Measurements from ENCODE around the gene GBF1. TPM values are rescaled to one million over a fixed set of nuclear protein-coding genes. Genes with fewer than 3 reads are reported as not detected.

The GBF1 gene
- total and polyA plus RNA-seq, 4 donors = 6.0 to 27.2 (median 15.2) TPM

GRCh38 chr10:102335184-102335583, 89.9 kb downstream of the GBF1 start:
- DNase-seq (ENCODE audit: low spot score) = no peak
- no peak overlapping the region for H3K27ac ChIP-seq (ENCODE audit: low read depth in 1 of 2, low read length in 2 of 2)
- no peaks in the 10 kb centered on the region for H3K9me3 ChIP-seq (ENCODE audit: control insufficient read depth in 4 of 4, low read length in 3 of 4)
- WGBS = 92% methylated on average over 3 of the region's 3 CpGs
- no peaks in the 10 kb centered on the region for H3K4me1 ChIP-seq (ENCODE audit: control insufficient read depth in 4 of 4, insufficient read depth in 4 of 4, low read length in 3 of 4)
- H3K9ac ChIP-seq (ENCODE audit: low read depth in 1 of 2, low read length in 2 of 2) = no peak overlapping the region
- H3K36me3 ChIP-seq (ENCODE audit: control insufficient read depth in 4 of 4, insufficient read depth in 3 of 4, low read depth in 1 of 4, low read length in 3 of 4) = peaks cover 0 to 6% (median 2%) of the 10 kb centered on the region in 4 donors
- TF ChIP-seq RAD21 (IDR thresholded peaks at IDR 0.05) = no peak
- TF ChIP-seq SP1 (IDR thresholded peaks at IDR 0.05) = no peak
- TF ChIP-seq FOXA1 (IDR thresholded peaks at IDR 0.05) = no peak
- no peak for TF ChIP-seq ZBTB33 (IDR thresholded peaks at IDR 0.05)
- TF ChIP-seq YY1 (IDR thresholded peaks at IDR 0.05) = no peak
- TF ChIP-seq JUND (IDR thresholded peaks at IDR 0.05) = no peak
- no peak for TF ChIP-seq RXRA (IDR thresholded peaks at IDR 0.05)
- no peak for TF ChIP-seq HNF4G (IDR thresholded peaks at IDR 0.05)
- no peaks in the 10 kb centered on the region for H3K27me3 ChIP-seq (ENCODE audit: control insufficient read depth in 4 of 4, insufficient read depth in 4 of 4, low read length in 3 of 4)
- H3K4me3 ChIP-seq (ENCODE audit: low read depth in 1 of 3, low read length in 3 of 3) = no peak overlapping the region

GRCh38 chr10:102341038-102341688, 95.8 kb downstream of the GBF1 start:
- Histone ChIP-seq H3K36me3 (ENCODE audit: control insufficient read depth in 4 of 4, insufficient read depth in 3 of 4, low read depth in 1 of 4, low read length in 3 of 4) (peaks cover 4 to 5% (median 5%) of the 10 kb centered on the region in 4 donors), H3K27ac (ENCODE audit: low read depth in 1 of 2, low read length in 2 of 2) (no peak overlapping the region), H3K4me1 (ENCODE audit: control insufficient read depth in 4 of 4, insufficient read depth in 4 of 4, low read length in 3 of 4) (peaks cover 0 to 2% (median 0%) of the 10 kb centered on the region in 4 donors), H3K27me3 (ENCODE audit: control insufficient read depth in 4 of 4, insufficient read depth in 4 of 4, low read length in 3 of 4) (no peaks in the 10 kb centered on the region), H3K4me3 (ENCODE audit: low read depth in 1 of 3, low read length in 3 of 3) (no peak overlapping the region), H3K9ac (ENCODE audit: low read depth in 1 of 2, low read length in 2 of 2) (no peak overlapping the region), H3K9me3 (ENCODE audit: control insufficient read depth in 4 of 4, low read length in 3 of 4) (no peaks in the 10 kb centered on the region)
- no peak for DNase-seq (ENCODE audit: low spot score)
- no peak for TF ChIP-seq MAX (IDR thresholded peaks at IDR 0.05)
- no peak for TF ChIP-seq RAD21 (IDR thresholded peaks at IDR 0.05)
- TF ChIP-seq SP1 (IDR thresholded peaks at IDR 0.05) = no peak
- no peak for TF ChIP-seq HNF4G (IDR thresholded peaks at IDR 0.05)
- TF ChIP-seq CTCF (IDR thresholded peaks at IDR 0.05; ENCODE audit: low read depth, low read length, missing input control) = no peak
- no peak for TF ChIP-seq ZBTB33 (IDR thresholded peaks at IDR 0.05)
- TF ChIP-seq EGR1 (IDR thresholded peaks at IDR 0.05; ENCODE audit: low read depth in 2 of 2) = no peak
- TF ChIP-seq HNF4A (conservative IDR thresholded peaks at IDR 0.05) = no peak
- TF ChIP-seq FOXA2 (IDR thresholded peaks at IDR 0.05) = no peak
- no peak for TF ChIP-seq NR2F2 (IDR thresholded peaks at IDR 0.05)
- TF ChIP-seq FOXA1 (IDR thresholded peaks at IDR 0.05) = no peak
- TF ChIP-seq GABPA (IDR thresholded peaks at IDR 0.05 in 1 of 2, conservative IDR thresholded peaks at IDR 0.05 in 1 of 2) = no peak
- TF ChIP-seq REST (IDR thresholded peaks at IDR 0.05) = no peak
- no peak for TF ChIP-seq RXRA (IDR thresholded peaks at IDR 0.05)
- TF ChIP-seq TAF1 (conservative IDR thresholded peaks at IDR 0.05) = no peak
- 92% methylated on average over 2 of the region's 2 CpGs for WGBS
